KOPT-K1 (cell line): ENCODE measurements around the gene SEMA4D.
A peak's percentile ranks its signal among the peaks of the same experiment; 100 is the strongest.

ENCODE experiments used
- H3K27ac ChIP-seq: fragments of 200-600 bp; sonication (generic); 2 replicates; pipeline ENCODE4 v1.5.1; 2016; ENCODE audit warnings: antibody characterized with exemption, mild to moderate bottlenecking, low read depth, low read length; ENCODE audit not compliant: poor library complexity, severe bottlenecking
- H3K36me3 ChIP-seq: fragments of 200-600 bp; sonication (generic); 2 replicates; pipeline ENCODE4 v1.5.1; 2017; ENCODE audit warnings: antibody characterized with exemption, mild to moderate bottlenecking, low read length, moderate library complexity; ENCODE audit not compliant: insufficient read depth
- H3K9me3 ChIP-seq: fragments of 200-600 bp; sonication (generic); 2 replicates; pipeline ENCODE4 v1.5.1; 2017; ENCODE audit warnings: antibody characterized with exemption, low read length, mild to moderate bottlenecking; ENCODE audit not compliant: insufficient read depth, poor library complexity, severe bottlenecking

Gene SEMA4D

DNA sequence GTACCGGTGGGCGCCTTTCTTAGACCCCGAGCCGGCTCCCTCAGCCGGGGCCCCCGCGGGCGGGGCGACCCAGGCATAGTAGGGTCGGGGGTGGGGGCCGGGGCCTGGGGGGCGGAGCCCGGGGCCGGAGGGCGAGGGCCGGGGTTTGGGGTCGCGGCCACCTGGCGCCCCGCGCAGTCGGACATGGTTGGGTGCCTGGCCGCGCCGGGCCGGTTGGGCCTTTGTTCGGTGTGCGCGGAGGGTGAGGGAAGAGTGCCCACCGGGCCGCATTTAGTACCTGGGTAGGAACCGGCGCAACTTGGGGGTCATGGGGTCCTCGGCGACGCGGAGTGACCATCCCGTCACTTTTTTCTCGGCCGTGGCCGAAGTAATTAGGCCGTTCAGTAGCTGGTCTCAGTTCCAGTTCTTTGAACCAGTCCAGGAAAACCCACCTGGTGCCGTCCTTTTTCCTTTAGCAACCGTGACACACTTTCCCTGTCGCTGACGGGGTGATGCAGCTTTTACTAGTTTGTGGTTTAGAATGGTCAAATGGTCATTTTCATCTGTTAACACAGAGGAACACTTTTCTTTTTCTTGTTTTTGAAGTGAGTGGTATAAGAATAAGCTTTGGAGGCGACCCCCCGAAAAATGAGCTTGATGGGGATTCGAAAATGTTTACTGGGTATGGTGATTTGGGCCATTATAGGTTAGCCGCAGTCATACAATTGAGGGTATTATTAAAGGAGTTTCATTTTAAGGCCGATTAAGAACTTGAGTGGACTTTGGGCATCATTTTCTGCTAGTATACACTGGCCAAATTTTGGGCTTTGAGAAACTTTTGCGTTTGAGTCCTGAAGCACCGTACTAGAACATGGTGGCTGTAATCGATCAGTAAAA is 186.3 kb downstream of the SEMA4D start:
- Histone ChIP-seq H3K9me3 (no peaks in the 10 kb centered on the region), H3K27ac (peak overlapping the region; percentile 98), H3K36me3 (peaks cover 44% of the 10 kb centered on the region)
